VCaP (cell line): ENCODE results near the gene SPDYE3.
"Not testable (repeated sequence)": the region's sequence is repeated elsewhere in the genome, so short reads cannot be mapped to it uniquely, and the experiment has no call there.

Experiments
- H3K27ac ChIP-seq: fragments of 450-650 bp; 2 replicates; pipeline ENCODE4 v1.5.1; 2017
- CTCF ChIP-seq: fragments of 450-650 bp; conservative IDR thresholded peaks from 2 replicates; pipeline ENCODE4 v1.5.1; 2017; ENCODE audit warnings: mild to moderate bottlenecking, moderate library complexity

The SPDYE3 gene

GRCh38 chr7:100271716-100272537, 35.6 kb upstream of the SPDYE3 start:
- peak; percentile 38; the same call in 1 of the 2 replicates for TF ChIP-seq CTCF
- H3K27ac ChIP-seq = peak overlapping the region; percentile 72

- peak overlapping the region; percentile 72 for H3K27ac ChIP-seq
Measured at GRCh38 chr7:100272538-100272902, 35.0 kb upstream of the SPDYE3 start.

- no peak for TF ChIP-seq CTCF
- H3K27ac ChIP-seq = no peak overlapping the region
Measured at GRCh38 chr7:100275120-100275519, 32.4 kb upstream of the SPDYE3 start.

- not testable (repeated sequence) for H3K27ac ChIP-seq
Measured at GRCh38 chr7:100276126-100276525, 31.4 kb upstream of the SPDYE3 start.

GRCh38 chr7:100282069-100282608, 25.4 kb upstream of the SPDYE3 start:
- not testable (repeated sequence) for H3K27ac ChIP-seq

GRCh38 chr7:100283147-100283546, 24.4 kb upstream of the SPDYE3 start:
- H3K27ac ChIP-seq = not testable (repeated sequence)

- H3K27ac ChIP-seq = not testable (repeated sequence)
Measured at GRCh38 chr7:100287191-100287969, 20.1 kb upstream of the SPDYE3 start.

- H3K27ac ChIP-seq = not testable (repeated sequence)
Measured at GRCh38 chr7:100288258-100288657, 19.2 kb upstream of the SPDYE3 start.

GRCh38 chr7:100292162-100292561, 15.3 kb upstream of the SPDYE3 start:
- not testable (repeated sequence) for H3K27ac ChIP-seq

GRCh38 chr7:100295269-100295668, 12.2 kb upstream of the SPDYE3 start:
- H3K27ac ChIP-seq = not testable (repeated sequence)

GRCh38 chr7:100297852-100298631, 9.5 kb upstream of the SPDYE3 start:
- H3K27ac ChIP-seq = not testable (repeated sequence)

- not testable (repeated sequence) for H3K27ac ChIP-seq
Measured at GRCh38 chr7:100298632-100298895, 8.9 kb upstream of the SPDYE3 start.

GRCh38 chr7:100304526-100304925, 3.0 kb upstream of the SPDYE3 start:
- H3K27ac ChIP-seq = not testable (repeated sequence)

GRCh38 chr7:100318329-100318728, 10.8 kb downstream of the SPDYE3 start:
- not testable (repeated sequence) for H3K27ac ChIP-seq

GRCh38 chr7:100321648-100322047, 14.1 kb downstream of the SPDYE3 start:
- not testable (repeated sequence) for H3K27ac ChIP-seq

- not testable (repeated sequence) for H3K27ac ChIP-seq
Measured at GRCh38 chr7:100324194-100324593, 16.7 kb downstream of the SPDYE3 start.

- H3K27ac ChIP-seq = not testable (repeated sequence)
Measured at GRCh38 chr7:100325671-100326070, 18.2 kb downstream of the SPDYE3 start.

GRCh38 chr7:100326914-100327313, 19.4 kb downstream of the SPDYE3 start:
- not testable (repeated sequence) for H3K27ac ChIP-seq
